ENCODE measurements around the gene ZNF747. TPM values are rescaled to one million over a fixed set of nuclear protein-coding genes. Genes with fewer than 3 reads are reported as not detected.

The ZNF747 gene
- total RNA-seq, 1 experiment from 2014 or later, result 8.9 TPM

- TF ChIP-seq EZH2 (IDR thresholded peaks at IDR 0.05; ENCODE audit: low read length, unreplicated experiment) (no peak), CTCF (conservative IDR thresholded peaks at IDR 0.05; ENCODE audit: low read depth, low read length) (no peak), EZH2phosphoT487 (IDR thresholded peaks at IDR 0.05; ENCODE audit: borderline replicate concordance, low read length) (no peak)
- Histone ChIP-seq H3K36me3 (ENCODE audit: low read depth, low read length) (no peaks in the 10 kb centered on the region), H3K4me2 (ENCODE audit: low read length) (no peak overlapping the region), H3K4me3 (ENCODE audit: low read length) (no peak overlapping the region), H4K20me1 (ENCODE audit: low read length) (no peaks in the 10 kb centered on the region), H2AFZ (ENCODE audit: low read length) (no peak overlapping the region), H3K4me1 (ENCODE audit: insufficient read depth, low read length) (peaks cover 3% of the 10 kb centered on the region; the same call in 1 of the 2 replicates), H3K9me2 (replicated peaks; ENCODE audit: low read length) (no peaks in the 10 kb centered on the region), H3F3A (ENCODE audit: low read length, unreplicated experiment) (no peaks in the 10 kb centered on the region), H3K9me3 (ENCODE audit: low read length) (no peaks in the 10 kb centered on the region), H3K27me3 (ENCODE audit: low read length) (no peaks in the 10 kb centered on the region), H3K27ac (ENCODE audit: low read length) (no peak overlapping the region), H3K9ac (ENCODE audit: low read length) (no peak overlapping the region), H3K79me2 (ENCODE audit: low read length) (peaks cover 29% of the 10 kb centered on the region)
- no TSS peak for BruUV-seq (replicated peaks)
- no peak for DNase-seq
- POLR2A ChIA-PET (ENCODE audit: unreplicated experiment), result no interaction called here
- CTCF ChIA-PET, result no interaction called here
- intact Hi-C loops (cut with micrococcal nuclease), result no loop called here
- no peak for ATAC-seq
Measured at GRCh38 chr16:30554557-30555314, 20.1 kb upstream of the ZNF747 start.

GRCh38 chr16:30553393-30553899 lies 18.8 kb upstream of the ZNF747 start:
- Histone ChIP-seq H3K36me3 (ENCODE audit: low read depth, low read length) (no peaks in the 10 kb centered on the region), H3K4me3 (ENCODE audit: low read length) (no peak overlapping the region), H3K4me1 (ENCODE audit: insufficient read depth, low read length) (peaks cover 3% of the 10 kb centered on the region; the same call in 1 of the 2 replicates), H3K9me2 (replicated peaks; ENCODE audit: low read length) (no peaks in the 10 kb centered on the region), H2AFZ (ENCODE audit: low read length) (no peak overlapping the region), H3K27me3 (ENCODE audit: low read length) (no peaks in the 10 kb centered on the region), H3K4me2 (ENCODE audit: low read length) (no peak overlapping the region), H3K9me3 (ENCODE audit: low read length) (no peaks in the 10 kb centered on the region), H3F3A (ENCODE audit: low read length, unreplicated experiment) (no peaks in the 10 kb centered on the region), H3K27ac (ENCODE audit: low read length) (no peak overlapping the region), H4K20me1 (ENCODE audit: low read length) (no peaks in the 10 kb centered on the region), H3K79me2 (ENCODE audit: low read length) (peaks cover 29% of the 10 kb centered on the region), H3K9ac (ENCODE audit: low read length) (no peak overlapping the region)
- ATAC-seq (no peak), DNase-seq (no peak)
- intact Hi-C loops (cut with micrococcal nuclease), result no loop called here
- POLR2A ChIA-PET (ENCODE audit: unreplicated experiment), result no interaction called here
- CTCF ChIA-PET, result no interaction called here
- no TSS peak for BruUV-seq (replicated peaks)
- TF ChIP-seq CTCF (conservative IDR thresholded peaks at IDR 0.05; ENCODE audit: low read depth, low read length), result no peak
- no peak for TF ChIP-seq EZH2 (IDR thresholded peaks at IDR 0.05; ENCODE audit: low read length, unreplicated experiment)
- TF ChIP-seq EZH2phosphoT487 (IDR thresholded peaks at IDR 0.05; ENCODE audit: borderline replicate concordance, low read length), result no peak

DNA sequence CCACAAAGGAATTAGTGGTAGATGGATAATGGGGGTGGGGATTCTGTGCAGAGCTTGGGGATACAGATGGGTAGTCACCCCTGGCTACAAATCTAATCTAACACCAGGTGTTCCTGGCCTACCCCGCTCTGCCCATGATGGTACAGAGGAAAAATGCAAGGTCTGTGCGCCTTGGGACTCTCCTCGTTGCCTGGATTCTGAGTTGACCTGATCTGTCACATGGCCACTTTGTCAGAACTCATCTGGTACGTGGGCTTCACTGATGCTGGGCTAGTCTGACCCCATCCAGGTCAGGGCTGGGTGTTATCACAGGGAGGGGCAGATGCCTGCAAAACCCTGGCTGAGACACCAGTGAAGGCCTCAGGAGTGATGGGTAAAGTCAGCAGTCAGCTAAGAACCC lies 18.3 kb upstream of the ZNF747 start:
- Histone ChIP-seq H3F3A (ENCODE audit: low read length, unreplicated experiment) (no peaks in the 10 kb centered on the region), H3K9ac (ENCODE audit: low read length) (no peak overlapping the region), H3K9me3 (ENCODE audit: low read length) (no peaks in the 10 kb centered on the region), H3K27ac (ENCODE audit: low read length) (no peak overlapping the region), H3K4me3 (ENCODE audit: low read length) (no peak overlapping the region), H3K4me2 (ENCODE audit: low read length) (no peak overlapping the region), H2AFZ (ENCODE audit: low read length) (no peak overlapping the region), H4K20me1 (ENCODE audit: low read length) (no peaks in the 10 kb centered on the region), H3K27me3 (ENCODE audit: low read length) (no peaks in the 10 kb centered on the region), H3K79me2 (ENCODE audit: low read length) (peaks cover 28% of the 10 kb centered on the region), H3K4me1 (ENCODE audit: insufficient read depth, low read length) (peaks cover 3% of the 10 kb centered on the region; the same call in 1 of the 2 replicates), H3K9me2 (replicated peaks; ENCODE audit: low read length) (no peaks in the 10 kb centered on the region), H3K36me3 (ENCODE audit: low read depth, low read length) (no peaks in the 10 kb centered on the region)
- no peak for TF ChIP-seq CTCF (conservative IDR thresholded peaks at IDR 0.05; ENCODE audit: low read depth, low read length)
- no peak for TF ChIP-seq EZH2 (IDR thresholded peaks at IDR 0.05; ENCODE audit: low read length, unreplicated experiment)
- TF ChIP-seq EZH2phosphoT487 (IDR thresholded peaks at IDR 0.05; ENCODE audit: borderline replicate concordance, low read length), result no peak
- DNase-seq, result no peak
- CTCF ChIA-PET, result no interaction called here
- no peak for ATAC-seq
- intact Hi-C loops (cut with micrococcal nuclease), result no loop called here
- no TSS peak for BruUV-seq (replicated peaks)
- POLR2A ChIA-PET (ENCODE audit: unreplicated experiment), result no interaction called here
